K562 (cell line): ENCODE results near the gene ERCC1. TPM values are rescaled to one million over a fixed set of nuclear protein-coding genes. Genes with fewer than 3 reads are reported as not detected.

Experiments
- BRD4 ChIP-seq: fragments of 200-600 bp; sonication (generic); IDR thresholded peaks from 2 replicates; pipeline ENCODE4 v1.6.1; 2017; ENCODE audit warnings: inconsistent platforms
- CBFA2T2 ChIP-seq: fragments of 450-650 bp; conservative IDR thresholded peaks from 2 replicates; pipeline ENCODE4 v1.6.1; 2017; ENCODE audit warnings: mild to moderate bottlenecking
- DLX4 ChIP-seq: fragments of 250-450 bp; sonication (Bioruptor Pico); IDR thresholded peaks from 2 replicates; pipeline ENCODE4 v1.6.1; 2021; ENCODE audit warnings: mild to moderate bottlenecking
- ELF2 ChIP-seq: fragments of 250-450 bp; sonication (Bioruptor Pico); IDR thresholded peaks from 2 replicates; pipeline ENCODE4 v1.5.0; 2021; ENCODE audit warnings: mild to moderate bottlenecking
- ETS1 ChIP-seq: conservative IDR thresholded peaks from 2 replicates; pipeline ENCODE4 v1.6.1; 2011; ENCODE audit warnings: low read depth, mild to moderate bottlenecking, low read length; ENCODE audit not compliant: control insufficient read depth
- MTA2 ChIP-seq: fragments of 450-650 bp; IDR thresholded peaks from 2 replicates; pipeline ENCODE4 v1.6.1; 2016; ENCODE audit warnings: low read depth
- SIN3B ChIP-seq: fragments of 450-650 bp; IDR thresholded peaks from 2 replicates; pipeline ENCODE4 v1.6.1; 2017; ENCODE audit warnings: low read depth, mild to moderate bottlenecking, moderate library complexity
- SMARCA5 ChIP-seq: fragments of 450-650 bp; IDR thresholded peaks from 2 replicates; pipeline ENCODE4 v1.6.1; 2016
- ZMIZ1 ChIP-seq, 2 experiments: fragments of 150-350 bp in 1 of 2; IDR thresholded peaks; 2 replicates each; pipeline ENCODE4 v1.6.1; 2012 to 2016; ENCODE audit warnings: low read depth in 2 of 2, low read length in 2 of 2, mild to moderate bottlenecking in 1 of 2, moderate library complexity in 1 of 2
- ZNF407 ChIP-seq: fragments of 450-650 bp; IDR thresholded peaks from 2 replicates; pipeline ENCODE4 v1.6.1; 2016; ENCODE audit warnings: low read depth
- polyA plus RNA-seq, 8 experiments: library from polyadenylated mRNA; depleted of rRNA in 4 of 8; stranded (reverse) in 5 of 8; unstranded in 3 of 8; fragments of >200 nt; fragmentation: Nextera tagmentation in 2 of 8; fragmentation: Illumina TruSeq in 1 of 8; extraction: Ambion mirVana in 2 of 8; extraction: Trizol in 1 of 8; gene quantifications; 2 replicates each; pipeline versions ENCODE4 v1.2.1 to v1.2.3, GENCODE V29; 2011 to 2014; ENCODE audit warnings: inconsistent platforms in 1 of 8, missing spikeins in 1 of 8
- total RNA-seq, 7 experiments: library from RNA; depleted of rRNA in 6 of 7; stranded (reverse); fragments of >200 nt in 6 of 7; fragmentation: Illumina TruSeq in 2 of 7; extraction: Trizol in 2 of 7; gene quantifications; 2 replicates each; pipeline versions ENCODE4 v1.2.1 to v1.2.3, GENCODE V29; 2011 to 2021; ENCODE audit warnings: low replicate concordance in 1 of 7
- TF ChIP-seq, protein P1 (sequence below): fragments of 450-650 bp; conservative IDR thresholded peaks from 2 replicates; pipeline ENCODE4 v1.6.1; 2016; ENCODE audit warnings: missing genetic modification characterization, low read depth, mild to moderate bottlenecking, control low read depth, missing compliant biosample characterization

Gene ERCC1
- total and polyA plus RNA-seq, 9 of the 15 experiments (the other 6 are each of a cell fraction or from before 2014, with no cell fraction given), result 9.3 to 92.6 (median 60.0) TPM

DNA sequence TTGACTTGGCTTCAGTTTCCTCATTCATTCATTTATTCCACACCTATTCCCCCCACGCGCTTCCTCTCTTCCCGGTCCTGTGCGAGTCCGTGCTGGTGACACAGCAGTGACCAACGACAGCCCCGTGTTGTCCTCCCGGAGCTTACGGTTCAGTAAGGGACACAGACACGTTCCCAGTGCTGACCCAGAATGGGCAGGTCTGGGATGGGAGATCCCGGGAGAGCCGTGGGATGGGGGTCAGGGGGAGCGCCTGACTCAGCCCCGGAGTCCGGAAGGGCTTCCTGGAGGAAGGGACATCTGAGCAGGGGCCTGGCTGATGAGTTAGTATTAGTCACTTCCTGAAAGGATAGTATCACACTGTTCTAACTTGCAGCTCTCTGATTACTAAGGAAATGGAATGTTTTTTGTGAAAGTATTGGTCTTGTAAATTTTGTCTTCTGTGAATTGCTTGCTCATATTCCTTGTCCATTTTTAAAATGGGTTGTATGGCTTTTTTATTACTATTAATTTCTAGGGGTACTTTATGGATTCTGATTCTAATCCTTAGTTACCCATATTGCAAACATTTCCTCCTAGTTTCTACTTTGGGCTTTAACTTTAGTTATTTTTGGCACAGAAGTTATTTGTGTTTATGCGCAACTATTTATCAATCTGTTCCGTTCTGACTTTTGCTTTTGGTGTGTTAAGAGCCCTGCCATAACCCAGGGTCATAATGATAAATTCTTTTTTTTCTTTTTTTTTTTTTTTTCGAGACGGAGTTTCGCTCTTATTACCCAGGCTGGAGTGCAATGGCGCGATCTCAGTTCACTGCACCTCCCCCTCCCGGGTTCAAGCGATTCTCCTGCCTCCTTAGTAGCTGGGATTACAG, 708 bp upstream of the ERCC1 start (continued):
- peak in 1 of 2 experiments; percentile 60; a peak in 1 of 4 replicates for TF ChIP-seq ZMIZ1 (IDR thresholded peaks at IDR 0.05; ENCODE audit: low read depth in 2 of 2, low read length in 2 of 2)
- TF ChIP-seq BRD4, result peak; percentile 62; the same call in 1 of the 2 replicates
- TF ChIP-seq SMARCA5, result peak; percentile 88
- TF ChIP-seq ELF2 (CRISPR knock-in tag), result peak; percentile 63; the same call in 1 of the 2 replicates
- TF ChIP-seq SIN3B, result no peak
- TF ChIP-seq CBFA2T2, result 0 out of 2 replicates have a peak, but pooled peaks have one; percentile 6
- TF ChIP-seq, protein P1, sequence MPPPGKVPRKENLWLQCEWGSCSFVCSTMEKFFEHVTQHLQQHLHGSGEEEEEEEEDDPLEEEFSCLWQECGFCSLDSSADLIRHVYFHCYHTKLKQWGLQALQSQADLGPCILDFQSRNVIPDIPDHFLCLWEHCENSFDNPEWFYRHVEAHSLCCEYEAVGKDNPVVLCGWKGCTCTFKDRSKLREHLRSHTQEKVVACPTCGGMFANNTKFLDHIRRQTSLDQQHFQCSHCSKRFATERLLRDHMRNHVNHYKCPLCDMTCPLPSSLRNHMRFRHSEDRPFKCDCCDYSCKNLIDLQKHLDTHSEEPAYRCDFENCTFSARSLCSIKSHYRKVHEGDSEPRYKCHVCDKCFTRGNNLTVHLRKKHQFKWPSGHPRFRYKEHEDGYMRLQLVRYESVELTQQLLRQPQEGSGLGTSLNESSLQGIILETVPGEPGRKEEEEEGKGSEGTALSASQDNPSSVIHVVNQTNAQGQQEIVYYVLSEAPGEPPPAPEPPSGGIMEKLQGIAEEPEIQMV (tag), result 0 out of 2 replicates have a peak, but pooled peaks have one; percentile 62
- no peak for TF ChIP-seq DLX4
- no peak for TF ChIP-seq ZNF407
- TF ChIP-seq MTA2, result 0 out of 2 replicates have a peak, but pooled peaks have one; percentile 26
- TF ChIP-seq ETS1, result peak; percentile 85
